Measurements from ENCODE around the gene PRDM11. TPM values are rescaled to one million over a fixed set of nuclear protein-coding genes. Genes with fewer than 3 reads are reported as not detected.

PRDM11 gene
- total and polyA plus RNA-seq, 7 experiments from 2014 or later, result 0.44 to 8.8 (median 5.7) TPM

DNA sequence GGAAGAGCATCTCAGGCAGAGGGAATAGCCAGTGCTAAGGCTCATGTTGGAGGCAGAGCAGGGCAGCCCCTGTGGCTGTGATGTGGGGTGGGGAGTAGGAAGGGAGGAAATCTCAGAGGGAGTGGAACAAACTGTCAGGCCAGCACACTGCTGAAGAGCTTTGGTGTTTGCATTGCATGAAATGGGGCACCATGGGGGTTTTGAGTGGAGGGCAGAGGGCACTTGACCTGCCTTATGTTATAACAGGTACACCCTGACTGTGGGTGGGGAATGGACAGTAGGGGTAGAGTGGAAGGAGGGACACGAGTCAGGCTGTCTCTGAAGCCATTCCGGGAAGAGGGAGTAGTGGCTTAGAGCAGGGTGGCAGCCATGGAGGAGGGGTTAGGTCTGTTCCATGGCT is 24.0 kb downstream of the PRDM11 start:
- Mint-ChIP-seq H3K4me1 (peaks cover 0 to 15% (median 4%) of the 10 kb centered on the region in 7 donors), H3K4me3 (no peak overlapping the region), H3K27ac (no peak overlapping the region), H3K27me3 (peaks cover 0 to 9% (median 4%) of the 10 kb centered on the region in 5 donors), H3K36me3 (peaks cover 0 to 11% (median 4%) of the 10 kb centered on the region in 5 donors), H3K9me3 (no peaks in the 10 kb centered on the region)
- Histone ChIP-seq H3K27ac (ENCODE audit: low read depth, low read length) (no peak overlapping the region), H3K36me3 (ENCODE audit: control insufficient read depth in 2 of 3, insufficient read depth in 3 of 3, low read length in 3 of 3) (no peaks in the 10 kb centered on the region), H3K27me3 (ENCODE audit: control insufficient read depth in 2 of 2, insufficient read depth in 2 of 2, low read length in 2 of 2) (no peaks in the 10 kb centered on the region), H3K9me3 (ENCODE audit: control insufficient read depth in 2 of 3, low read length in 3 of 3) (no peaks in the 10 kb centered on the region), H3K4me3 (ENCODE audit: low read length) (no peak overlapping the region), H3K4me1 (ENCODE audit: control insufficient read depth in 2 of 2, insufficient read depth in 2 of 2, low read length in 2 of 2) (no peaks in the 10 kb centered on the region)
- DNase-seq, result no peak
- POLR2A ChIA-PET, result no interaction called here
- CTCF ChIA-PET, result no interaction called here
- intact Hi-C loops (cut with micrococcal nuclease), result no loop called here
- ATAC-seq, result no peak

DNA sequence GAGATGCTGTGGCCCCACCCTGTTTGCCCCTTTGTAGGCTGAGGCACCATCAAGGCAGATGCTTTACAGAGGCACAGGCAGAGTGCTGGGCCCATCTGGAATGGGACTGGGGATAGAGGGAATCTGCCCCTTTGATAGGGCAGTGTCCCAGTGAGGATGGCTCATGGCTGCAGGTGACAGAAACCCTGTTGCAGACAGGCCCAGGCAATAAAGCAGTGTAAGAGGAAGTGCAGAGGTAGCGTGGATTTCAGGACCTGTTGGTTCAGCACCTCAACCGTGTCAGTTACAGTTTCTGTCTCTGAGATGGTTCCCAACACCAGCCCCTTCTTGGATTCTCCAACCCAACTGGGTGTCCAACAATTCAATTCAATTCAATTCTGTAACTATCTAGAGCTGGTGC is 25.1 kb downstream of the PRDM11 start:
- DNase-seq, result no peak
- H3K36me3 Mint-ChIP-seq, result peaks cover 0 to 8% (median 0%) of the 10 kb centered on the region in 5 donors
- H3K36me3 ChIP-seq (ENCODE audit: control insufficient read depth in 2 of 3, insufficient read depth in 3 of 3, low read length in 3 of 3), result no peaks in the 10 kb centered on the region
- ChIA-PET CTCF (no interaction called here), POLR2A (no interaction called here)
- no peaks in the 10 kb centered on the region for H3K9me3 ChIP-seq (ENCODE audit: control insufficient read depth in 2 of 3, low read length in 3 of 3)
- intact Hi-C loops (cut with micrococcal nuclease), result no loop called here
- no peak overlapping the region for H3K27ac Mint-ChIP-seq
- H3K27me3 Mint-ChIP-seq, result peaks cover 0 to 10% (median 4%) of the 10 kb centered on the region in 5 donors
- no peaks in the 10 kb centered on the region for H3K27me3 ChIP-seq (ENCODE audit: control insufficient read depth in 2 of 2, insufficient read depth in 2 of 2, low read length in 2 of 2)
- no peak overlapping the region for H3K27ac ChIP-seq (ENCODE audit: low read depth, low read length)
- no peaks in the 10 kb centered on the region for H3K9me3 Mint-ChIP-seq
- no peak overlapping the region for H3K4me3 Mint-ChIP-seq
- H3K4me1 ChIP-seq (ENCODE audit: control insufficient read depth in 2 of 2, insufficient read depth in 2 of 2, low read length in 2 of 2), result no peaks in the 10 kb centered on the region
- H3K4me1 Mint-ChIP-seq, result peaks cover 0 to 15% (median 4%) of the 10 kb centered on the region in 7 donors
- no peak for ATAC-seq
- no peak overlapping the region for H3K4me3 ChIP-seq (ENCODE audit: low read length)

DNA sequence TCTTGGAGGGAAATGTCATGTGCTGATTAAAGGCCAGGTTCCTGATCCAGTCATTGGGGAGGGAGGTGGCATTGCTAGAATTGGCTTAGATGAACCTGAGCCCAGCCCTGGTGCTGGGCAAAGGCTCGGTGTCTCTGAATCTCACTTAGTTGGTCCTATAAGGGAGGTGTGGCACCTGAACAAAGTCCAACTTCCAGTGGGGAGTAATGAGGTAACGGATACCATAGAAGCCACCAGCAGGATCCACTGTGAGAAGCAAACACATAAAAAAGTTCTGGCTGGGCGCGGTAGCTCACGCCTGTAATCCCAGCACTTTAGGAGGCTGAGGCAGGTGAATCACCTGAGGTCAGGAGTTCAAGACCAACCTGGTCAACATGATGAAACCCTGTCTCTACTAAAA is 26.6 kb downstream of the PRDM11 start:
- ATAC-seq (no peak), DNase-seq (no peak)
- Mint-ChIP-seq H3K27ac (no peak overlapping the region), H3K36me3 (peaks cover 0 to 10% (median 3%) of the 10 kb centered on the region in 5 donors), H3K27me3 (peaks cover 5 to 18% (median 13%) of the 10 kb centered on the region in 5 donors), H3K9me3 (no peaks in the 10 kb centered on the region), H3K4me1 (peaks cover 0 to 15% (median 4%) of the 10 kb centered on the region in 7 donors), H3K4me3 (no peak overlapping the region)
- POLR2A ChIA-PET, result no interaction called here
- no peaks in the 10 kb centered on the region for H3K9me3 ChIP-seq (ENCODE audit: control insufficient read depth in 2 of 3, low read length in 3 of 3)
- no peak overlapping the region for H3K4me3 ChIP-seq (ENCODE audit: low read length)
- no peaks in the 10 kb centered on the region for H3K36me3 ChIP-seq (ENCODE audit: control insufficient read depth in 2 of 3, insufficient read depth in 3 of 3, low read length in 3 of 3)
- CTCF ChIA-PET, result no interaction called here
- no peak overlapping the region for H3K27ac ChIP-seq (ENCODE audit: low read depth, low read length)
- H3K27me3 ChIP-seq (ENCODE audit: control insufficient read depth in 2 of 2, insufficient read depth in 2 of 2, low read length in 2 of 2), result no peaks in the 10 kb centered on the region
- H3K4me1 ChIP-seq (ENCODE audit: control insufficient read depth in 2 of 2, insufficient read depth in 2 of 2, low read length in 2 of 2), result no peaks in the 10 kb centered on the region
- intact Hi-C loops (cut with micrococcal nuclease), result no loop called here

DNA sequence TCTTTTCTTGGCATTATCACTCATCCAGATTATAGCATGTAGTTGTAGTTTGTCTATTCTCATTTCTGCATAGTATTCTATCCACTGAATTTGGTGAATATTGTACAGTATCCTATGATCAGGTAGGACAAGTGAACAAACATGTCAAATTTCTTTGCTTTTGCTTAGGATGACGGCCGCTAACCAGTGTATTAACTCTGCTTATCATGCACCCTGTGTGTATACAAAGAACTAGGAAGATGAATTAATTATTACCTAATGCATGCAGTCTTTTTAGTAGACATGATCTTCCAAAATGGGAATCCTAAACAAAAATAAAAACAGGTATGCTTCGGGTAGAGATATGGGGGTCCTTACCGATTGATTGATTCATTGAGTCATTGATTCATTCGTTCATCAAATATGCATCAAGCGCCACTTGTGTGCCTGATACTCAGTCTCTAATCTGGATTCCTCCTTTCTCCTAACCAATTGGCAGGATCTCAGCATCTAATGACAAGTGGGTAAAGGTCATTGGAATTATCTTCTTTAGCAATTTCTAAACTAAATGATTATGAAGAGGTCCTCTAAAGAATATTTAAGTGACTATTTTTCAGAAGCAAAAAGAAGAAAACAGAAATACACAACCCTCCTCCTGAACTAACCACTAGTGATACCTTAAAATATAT is 27.9 kb downstream of the PRDM11 start:
- Mint-ChIP-seq H3K9me3 (no peaks in the 10 kb centered on the region), H3K4me3 (no peak overlapping the region), H3K27ac (no peak overlapping the region), H3K4me1 (peaks cover 0 to 17% (median 12%) of the 10 kb centered on the region in 7 donors), H3K36me3 (peaks cover 0 to 10% (median 3%) of the 10 kb centered on the region in 5 donors), H3K27me3 (peaks cover 17 to 30% (median 25%) of the 10 kb centered on the region in 5 donors)
- POLR2A ChIA-PET, result no interaction called here
- no peaks in the 10 kb centered on the region for H3K9me3 ChIP-seq (ENCODE audit: control insufficient read depth in 2 of 3, low read length in 3 of 3)
- H3K36me3 ChIP-seq (ENCODE audit: control insufficient read depth in 2 of 3, insufficient read depth in 3 of 3, low read length in 3 of 3), result no peaks in the 10 kb centered on the region
- H3K4me1 ChIP-seq (ENCODE audit: control insufficient read depth in 2 of 2, insufficient read depth in 2 of 2, low read length in 2 of 2), result no peaks in the 10 kb centered on the region
- CTCF ChIA-PET, result no interaction called here
- intact Hi-C loops (cut with micrococcal nuclease), result no loop called here
- ATAC-seq (no peak), DNase-seq (no peak)
- no peak overlapping the region for H3K4me3 ChIP-seq (ENCODE audit: low read length)
- H3K27ac ChIP-seq (ENCODE audit: low read depth, low read length), result no peak overlapping the region
- no peaks in the 10 kb centered on the region for H3K27me3 ChIP-seq (ENCODE audit: control insufficient read depth in 2 of 2, insufficient read depth in 2 of 2, low read length in 2 of 2)

DNA sequence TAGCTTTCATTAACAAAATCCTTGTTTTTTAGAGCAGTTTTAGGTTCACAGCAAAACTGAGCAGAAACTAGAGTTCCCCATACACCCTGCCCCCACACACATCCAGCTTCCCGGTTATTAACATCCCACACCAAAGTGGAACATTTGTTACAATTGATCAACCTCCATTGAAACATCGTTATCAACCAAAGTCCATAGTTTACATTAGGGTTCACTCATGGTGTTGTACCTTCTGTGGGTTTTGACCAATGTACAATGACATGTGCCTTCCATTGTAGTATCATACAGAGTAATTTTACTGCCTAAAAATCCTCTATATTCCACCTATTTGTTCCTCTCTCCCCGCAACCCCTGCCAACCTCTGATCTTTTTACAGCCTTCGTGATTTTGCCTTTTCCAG is 28.5 kb downstream of the PRDM11 start:
- Mint-ChIP-seq H3K27me3 (peaks cover 24 to 37% (median 26%) of the 10 kb centered on the region in 5 donors), H3K27ac (no peak overlapping the region), H3K9me3 (no peaks in the 10 kb centered on the region), H3K4me3 (no peak overlapping the region), H3K4me1 (peaks cover 0 to 24% (median 12%) of the 10 kb centered on the region in 7 donors), H3K36me3 (peaks cover 0 to 10% (median 3%) of the 10 kb centered on the region in 5 donors)
- Histone ChIP-seq H3K4me1 (ENCODE audit: control insufficient read depth in 2 of 2, insufficient read depth in 2 of 2, low read length in 2 of 2) (peaks cover 1 to 6% of the 10 kb centered on the region in 2 donors), H3K27ac (ENCODE audit: low read depth, low read length) (no peak overlapping the region), H3K9me3 (ENCODE audit: control insufficient read depth in 2 of 3, low read length in 3 of 3) (no peaks in the 10 kb centered on the region), H3K27me3 (ENCODE audit: control insufficient read depth in 2 of 2, insufficient read depth in 2 of 2, low read length in 2 of 2) (peaks cover 0 to 6% of the 10 kb centered on the region in 2 donors), H3K4me3 (ENCODE audit: low read length) (no peak overlapping the region), H3K36me3 (ENCODE audit: control insufficient read depth in 2 of 3, insufficient read depth in 3 of 3, low read length in 3 of 3) (no peaks in the 10 kb centered on the region)
- DNase-seq (no peak), ATAC-seq (no peak)
- ChIA-PET CTCF (interaction anchor here (0.5 kb wide), 1 partner anchor 14 kb away, joined by 3 read pairs; no protein-coding TSS in a partner anchor), POLR2A (no interaction called here)
- intact Hi-C loops (cut with micrococcal nuclease), result no loop called here

DNA sequence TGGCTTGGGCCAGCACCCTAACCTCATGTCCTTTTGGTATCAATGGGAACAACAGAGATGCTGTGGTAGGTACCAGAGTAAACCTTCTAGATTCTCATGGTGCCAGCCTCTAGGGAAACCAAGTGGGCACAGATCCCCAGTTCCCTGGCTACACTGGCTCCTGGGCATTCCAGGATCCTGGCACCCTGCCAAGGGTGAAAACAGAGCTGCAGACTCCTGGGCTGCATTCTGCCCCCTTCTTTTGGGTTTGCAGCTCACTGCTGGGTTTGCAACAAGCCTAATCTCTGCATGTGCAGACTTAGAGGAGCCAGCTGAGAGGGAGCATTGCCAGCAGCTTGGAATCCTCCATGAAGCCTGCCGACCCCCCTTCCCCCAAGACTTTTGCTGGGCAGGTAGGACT is 30.6 kb downstream of the PRDM11 start:
- no peak overlapping the region for H3K4me3 ChIP-seq (ENCODE audit: low read length)
- H3K27ac ChIP-seq (ENCODE audit: low read depth, low read length), result no peak overlapping the region
- ChIA-PET POLR2A (no interaction called here), CTCF (no interaction called here)
- Mint-ChIP-seq H3K9me3 (no peaks in the 10 kb centered on the region), H3K4me1 (peaks cover 0 to 21% (median 14%) of the 10 kb centered on the region in 7 donors), H3K4me3 (no peak overlapping the region), H3K27me3 (peaks cover 26 to 41% (median 27%) of the 10 kb centered on the region in 5 donors), H3K27ac (no peak overlapping the region), H3K36me3 (peaks cover 0 to 10% (median 3%) of the 10 kb centered on the region in 5 donors)
- intact Hi-C loops (cut with micrococcal nuclease), result no loop called here
- peaks cover 0 to 7% of the 10 kb centered on the region in 2 donors for H3K27me3 ChIP-seq (ENCODE audit: control insufficient read depth in 2 of 2, insufficient read depth in 2 of 2, low read length in 2 of 2)
- ATAC-seq (no peak), DNase-seq (no peak)
- no peaks in the 10 kb centered on the region for H3K9me3 ChIP-seq (ENCODE audit: control insufficient read depth in 2 of 3, low read length in 3 of 3)
- H3K36me3 ChIP-seq (ENCODE audit: control insufficient read depth in 2 of 3, insufficient read depth in 3 of 3, low read length in 3 of 3), result no peaks in the 10 kb centered on the region
- peaks cover 3 to 8% of the 10 kb centered on the region in 2 donors for H3K4me1 ChIP-seq (ENCODE audit: control insufficient read depth in 2 of 2, insufficient read depth in 2 of 2, low read length in 2 of 2)

DNA sequence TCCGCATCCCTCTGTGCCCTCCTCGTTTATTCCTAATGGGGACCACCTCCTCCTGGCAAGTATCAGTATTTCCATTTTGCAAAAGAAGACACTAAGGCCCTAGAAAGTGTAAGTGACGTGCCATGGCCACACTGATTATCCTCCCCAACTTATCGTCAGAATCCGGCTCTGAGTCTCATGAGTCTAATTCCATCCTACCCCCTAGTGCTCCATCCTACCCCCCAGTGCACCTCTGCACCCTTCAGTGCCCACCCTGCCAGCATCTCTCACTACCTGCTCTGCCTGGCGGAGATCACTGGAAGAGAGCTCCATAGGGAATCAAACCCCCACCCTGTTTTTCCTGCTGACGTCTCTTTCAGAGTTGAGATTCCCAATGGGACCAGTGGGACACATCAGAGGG is 31.8 kb downstream of the PRDM11 start:
- H3K4me1 ChIP-seq (ENCODE audit: control insufficient read depth in 2 of 2, insufficient read depth in 2 of 2, low read length in 2 of 2), result peaks cover 3 to 8% of the 10 kb centered on the region in 2 donors
- Mint-ChIP-seq H3K4me1 (peaks cover 0 to 21% (median 14%) of the 10 kb centered on the region in 7 donors), H3K4me3 (no peak overlapping the region), H3K36me3 (peaks cover 0 to 10% (median 3%) of the 10 kb centered on the region in 5 donors), H3K27me3 (peaks cover 26 to 44% (median 27%) of the 10 kb centered on the region in 5 donors), H3K9me3 (no peaks in the 10 kb centered on the region), H3K27ac (no peak overlapping the region)
- H3K27ac ChIP-seq (ENCODE audit: low read depth, low read length), result no peak overlapping the region
- H3K27me3 ChIP-seq (ENCODE audit: control insufficient read depth in 2 of 2, insufficient read depth in 2 of 2, low read length in 2 of 2), result peaks cover 0 to 7% of the 10 kb centered on the region in 2 donors
- POLR2A ChIA-PET, result no interaction called here
- peaks cover 0 to 8% (median 0%) of the 10 kb centered on the region in 3 experiments for H3K36me3 ChIP-seq (ENCODE audit: control insufficient read depth in 2 of 3, insufficient read depth in 3 of 3, low read length in 3 of 3)
- CTCF ChIA-PET, result no interaction called here
- ATAC-seq (no peak), DNase-seq (no peak)
- intact Hi-C loops (cut with micrococcal nuclease), result no loop called here
- H3K9me3 ChIP-seq (ENCODE audit: control insufficient read depth in 2 of 3, low read length in 3 of 3), result no peaks in the 10 kb centered on the region
- H3K4me3 ChIP-seq (ENCODE audit: low read length), result no peak overlapping the region
